Dermis microvascular lymphatic vessel endothelial cell (primary cell): ENCODE measurements around the gene TMEM161B. TPM values are rescaled to one million over a fixed set of nuclear protein-coding genes. Genes with fewer than 3 reads are reported as not detected.
"Not testable (repeated sequence)": the region's sequence is repeated elsewhere in the genome, so short reads cannot be mapped to it uniquely, and the experiment has no call there.

ENCODE experiments used
- DNase-seq, 2 donors: peaks; one replicate each; pipeline versions ENCODE4 v3.0.0 to v3.0.0-alpha.2; 2010; ENCODE audit warnings: low read depth in 2 of 2
- total RNA-seq: library from RNA; depleted of rRNA; stranded (reverse); fragments of >200 nt; gene quantifications from 2 replicates; pipeline ENCODE4 v1.2.1, GENCODE V29; 2014

The TMEM161B gene
- total RNA-seq, 1 donor from 2014 or later, result 6.4 TPM

- DNase-seq, result no peak
Observed at GRCh38 chr5:88248743-88249540, 19.7 kb downstream of the TMEM161B start.

- DNase-seq, result no peak
Observed at GRCh38 chr5:88248094-88248493, 20.6 kb downstream of the TMEM161B start.

DNA sequence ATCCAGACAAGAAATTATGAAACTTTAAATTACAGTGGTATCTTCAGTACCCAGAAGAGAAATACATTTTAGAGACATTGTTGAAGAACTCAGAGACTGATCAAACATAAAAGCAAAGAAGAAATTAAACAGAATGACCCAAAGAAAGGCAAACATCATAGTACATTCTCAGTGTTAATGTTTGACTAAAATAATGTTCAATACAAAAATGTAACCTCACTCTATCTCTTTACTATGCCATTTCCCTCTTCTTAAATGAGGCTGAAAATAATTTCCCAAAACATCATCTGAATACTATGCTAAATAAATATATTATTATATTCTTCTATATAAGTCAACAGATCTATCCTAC lies 22.8 kb downstream of the TMEM161B start:
- no peak for DNase-seq

DNA sequence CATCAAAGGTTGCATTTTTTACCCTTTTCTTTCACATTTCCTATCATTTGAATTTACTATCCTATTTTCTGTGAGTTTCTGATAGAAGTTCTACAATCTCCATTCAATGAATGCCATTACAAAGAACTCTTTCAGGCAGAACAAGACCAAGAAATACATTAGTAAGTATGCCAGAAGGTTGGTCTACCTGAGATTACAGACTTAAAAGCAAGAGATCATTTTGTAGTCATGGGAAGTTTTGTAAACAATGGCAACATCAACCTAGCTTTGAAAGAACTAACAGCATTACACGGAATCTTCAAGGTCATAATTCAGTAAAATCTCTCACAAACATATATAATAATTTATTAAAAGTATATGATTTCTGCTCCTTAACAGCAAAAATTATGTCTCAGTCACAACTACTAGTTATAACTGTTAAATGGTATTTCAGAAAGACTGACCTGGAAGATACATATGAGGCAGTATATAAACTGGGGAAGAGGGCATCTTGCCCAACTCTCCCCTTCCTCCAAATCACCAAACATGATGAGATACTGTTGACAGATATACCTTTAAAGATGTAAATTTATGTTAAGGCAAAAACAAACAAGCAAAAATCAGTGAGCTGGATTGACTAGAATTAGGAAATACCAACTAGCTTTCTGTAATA lies 23.3 kb downstream of the TMEM161B start:
- no peak for DNase-seq

DNA sequence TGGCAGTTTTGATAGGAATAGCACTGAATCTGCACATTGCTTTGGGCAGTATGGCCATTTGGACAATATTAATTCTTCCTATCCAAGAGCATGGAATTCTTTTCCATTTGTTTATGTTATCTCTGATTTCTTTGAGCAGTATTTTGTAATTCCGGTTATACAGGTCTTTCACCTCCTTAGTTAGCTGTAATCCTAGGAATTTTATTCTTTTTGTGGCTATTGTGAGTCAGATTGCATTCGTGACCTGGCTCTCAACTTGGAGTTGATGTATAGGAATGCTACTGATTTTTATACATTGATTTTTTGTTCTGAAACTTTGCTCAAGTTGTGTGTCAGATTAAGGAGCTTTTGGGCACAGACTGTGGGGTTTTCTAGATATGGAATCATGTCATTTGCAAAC lies 24.0 kb downstream of the TMEM161B start:
- DNase-seq, result no peak

- DNase-seq, result not testable (repeated sequence)
Observed at GRCh38 chr5:88243493-88243892, 25.2 kb downstream of the TMEM161B start.

DNA sequence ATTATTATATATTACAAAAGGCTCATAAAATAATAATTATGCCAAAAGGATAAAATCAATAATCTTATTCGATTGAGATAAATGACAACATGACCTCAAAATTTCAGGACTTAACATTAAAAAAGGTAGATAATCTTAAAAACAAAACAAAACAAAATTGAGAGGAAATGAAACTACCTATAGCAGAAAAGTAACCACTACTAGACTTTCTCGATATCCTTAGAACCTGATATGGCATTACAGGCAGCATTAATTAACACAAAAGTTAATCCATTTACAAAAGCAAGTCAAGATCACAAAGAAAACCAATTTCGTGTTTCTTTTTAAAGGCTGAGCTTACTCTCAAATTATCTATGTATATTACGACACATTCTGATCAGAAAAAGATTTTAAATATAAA lies 29.9 kb downstream of the TMEM161B start:
- no peak for DNase-seq

DNA sequence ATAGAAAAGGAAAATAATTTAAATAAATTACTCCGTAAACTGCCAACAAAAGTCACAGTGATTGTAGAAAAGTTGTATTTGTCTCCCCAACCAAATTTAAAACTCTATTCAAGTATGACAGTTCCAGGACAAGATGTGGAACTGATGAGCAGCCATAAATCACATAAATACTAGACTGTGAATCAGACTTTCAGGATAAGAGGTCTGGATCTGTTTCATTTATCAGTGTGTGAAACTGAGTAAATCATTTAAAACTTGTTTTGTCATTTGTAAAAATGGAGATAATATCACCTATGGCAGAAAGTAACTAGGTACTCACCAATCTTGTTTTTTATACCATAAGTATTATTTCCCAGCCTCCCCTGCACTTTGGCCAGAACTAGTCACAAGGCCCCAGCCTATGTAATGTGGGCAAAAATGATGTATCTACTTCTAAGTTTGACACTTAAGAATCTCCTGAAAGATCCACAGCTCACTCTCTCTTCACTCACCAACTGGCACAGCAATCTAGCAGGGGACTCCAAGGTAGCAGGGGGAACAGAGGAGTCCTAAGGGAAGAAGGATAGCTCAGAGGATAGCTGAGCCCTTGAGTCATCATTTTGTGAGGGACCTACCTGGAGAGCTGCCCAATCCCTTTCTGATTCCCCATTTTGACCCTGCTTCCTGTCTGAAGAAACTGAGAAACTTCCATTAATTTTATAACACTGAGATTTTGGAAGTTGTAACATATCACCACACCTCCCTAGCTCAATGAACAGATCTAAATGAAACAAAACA lies 31.6 kb downstream of the TMEM161B start:
- DNase-seq, result no peak

- no peak for DNase-seq
Observed at GRCh38 chr5:88235828-88236227, 32.8 kb downstream of the TMEM161B start.

GRCh38 chr5:88235346-88235745 lies 33.3 kb downstream of the TMEM161B start:
- no peak for DNase-seq

DNA sequence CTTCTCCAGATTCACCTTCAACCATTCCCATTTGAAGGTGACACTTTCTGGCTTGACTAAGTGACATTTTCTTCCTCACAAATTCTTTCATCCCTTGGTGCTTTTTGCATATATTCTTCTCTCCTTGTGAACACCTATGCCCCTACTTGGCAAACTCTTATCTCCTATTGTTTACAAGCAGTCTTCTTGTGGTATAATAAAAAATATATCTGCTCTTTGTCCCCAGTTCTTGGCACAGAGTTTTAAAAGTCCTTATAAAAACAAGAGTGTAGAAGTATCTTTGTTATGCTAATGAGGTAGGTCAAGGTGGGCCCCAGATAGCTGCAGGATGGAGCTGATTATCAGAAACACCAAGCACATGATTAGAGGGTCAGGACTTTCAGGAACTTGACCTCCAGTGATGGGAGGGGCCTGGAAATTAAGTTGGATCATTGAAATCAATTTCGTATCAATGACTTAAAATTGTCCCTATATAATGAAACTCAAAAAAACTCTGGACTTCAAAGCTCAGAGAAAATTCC lies 38.0 kb downstream of the TMEM161B start:
- DNase-seq, result no peak

DNA sequence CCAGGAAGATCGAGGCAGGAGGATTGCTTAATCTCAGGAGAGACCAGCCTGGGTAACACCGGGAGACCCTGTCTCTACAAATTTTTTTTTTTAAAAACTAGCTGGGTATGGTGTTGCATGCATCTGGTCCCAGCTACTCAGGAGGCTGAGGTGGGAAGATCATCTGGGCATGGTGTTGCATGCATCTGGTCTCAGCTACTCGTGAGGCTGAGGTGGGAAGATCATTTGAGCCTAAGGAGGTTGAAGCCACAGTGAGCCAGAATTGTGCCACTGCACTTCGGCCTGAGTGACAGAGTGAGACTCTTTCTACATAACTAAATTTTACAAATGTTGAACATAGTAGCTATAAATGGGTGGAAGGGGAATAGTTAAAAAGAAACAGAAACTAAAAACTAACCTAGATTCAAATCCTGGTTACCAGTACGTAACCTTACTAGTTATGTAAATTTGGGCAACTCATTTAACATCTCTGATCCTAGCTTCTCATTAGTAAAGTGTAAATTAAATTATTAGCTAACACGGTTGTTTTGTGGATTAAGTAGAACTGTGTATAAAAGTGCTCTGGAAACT lies 41.7 kb downstream of the TMEM161B start:
- DNase-seq, result no peak

DNA sequence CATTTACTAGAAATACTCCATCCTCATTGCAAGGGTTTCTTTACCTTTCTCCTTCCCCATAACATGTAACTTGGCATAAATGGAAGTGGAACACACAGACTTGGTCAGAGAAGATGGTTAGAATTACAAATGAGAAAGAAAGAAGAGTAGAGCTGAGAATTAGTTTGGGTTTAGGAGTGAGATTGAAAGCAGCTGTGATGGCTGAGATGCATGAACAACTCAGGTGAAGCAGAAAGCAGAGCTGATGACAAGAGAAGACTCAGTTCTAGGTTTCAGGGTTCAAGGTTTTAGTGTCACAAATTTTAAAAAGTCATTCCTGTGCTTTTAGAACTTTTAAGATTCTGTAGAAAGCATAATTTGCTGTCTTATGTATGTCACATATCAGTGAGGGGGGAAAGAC lies 54.0 kb downstream of the TMEM161B start:
- DNase-seq, result no peak

DNA sequence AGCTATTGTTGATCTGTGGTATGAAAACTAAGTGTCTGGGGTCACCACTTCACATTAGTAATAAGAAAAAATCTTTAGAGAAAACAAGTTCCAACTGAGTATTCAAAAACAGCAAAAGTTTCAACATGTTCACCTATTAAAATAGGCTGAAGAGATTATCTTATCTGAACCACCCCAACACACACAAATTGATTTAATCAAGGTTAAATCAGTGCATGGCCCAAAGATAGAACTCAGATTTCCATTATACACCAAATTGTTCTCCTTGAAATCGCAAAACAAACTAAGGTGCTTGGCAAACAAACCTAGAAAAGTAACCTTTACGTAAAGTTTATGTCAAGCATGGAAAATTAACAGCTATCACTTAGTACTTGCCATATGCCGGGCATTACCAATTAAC lies 61.1 kb downstream of the TMEM161B start:
- no peak for DNase-seq

DNA sequence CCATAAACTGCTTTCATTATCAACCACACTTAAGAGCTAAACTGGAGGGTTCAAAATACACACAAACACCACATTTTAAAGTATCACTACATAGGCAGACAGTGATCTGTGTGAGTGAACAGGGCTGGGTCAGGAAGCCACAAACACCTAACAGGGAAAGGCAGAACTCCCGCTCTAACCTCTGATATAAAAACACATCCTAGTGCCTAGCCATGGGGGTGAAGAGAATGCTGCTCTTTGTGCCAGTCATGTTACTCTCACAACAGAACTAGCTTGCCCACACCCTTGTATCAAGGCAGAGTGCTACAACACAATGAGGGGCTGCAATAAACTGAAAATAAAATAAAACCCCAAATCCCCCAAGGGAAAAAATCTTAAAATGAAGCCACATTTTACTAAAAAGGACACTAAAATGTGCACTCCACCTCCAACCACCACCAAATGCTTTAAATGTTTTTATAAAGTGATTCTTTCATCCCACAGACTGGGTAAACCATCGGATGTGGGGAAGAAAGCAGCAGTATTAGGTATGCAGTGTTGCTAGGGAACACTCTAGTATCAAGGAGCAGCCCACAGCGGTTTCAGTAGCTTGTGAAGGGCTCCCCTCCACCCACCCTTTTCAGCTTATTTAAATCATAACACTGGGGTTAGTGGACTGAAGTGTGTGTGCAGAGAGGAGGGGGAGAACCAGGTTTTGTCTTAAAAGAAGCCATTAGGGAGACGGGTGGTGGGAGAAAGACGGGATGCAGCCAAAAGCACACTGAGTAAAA lies 64.5 kb downstream of the TMEM161B start:
- no peak for DNase-seq

- no peak for DNase-seq
Observed at GRCh38 chr5:88195636-88196035, 73.0 kb downstream of the TMEM161B start.

- DNase-seq, result no peak
Observed at GRCh38 chr5:88193896-88194295, 74.7 kb downstream of the TMEM161B start.

DNA sequence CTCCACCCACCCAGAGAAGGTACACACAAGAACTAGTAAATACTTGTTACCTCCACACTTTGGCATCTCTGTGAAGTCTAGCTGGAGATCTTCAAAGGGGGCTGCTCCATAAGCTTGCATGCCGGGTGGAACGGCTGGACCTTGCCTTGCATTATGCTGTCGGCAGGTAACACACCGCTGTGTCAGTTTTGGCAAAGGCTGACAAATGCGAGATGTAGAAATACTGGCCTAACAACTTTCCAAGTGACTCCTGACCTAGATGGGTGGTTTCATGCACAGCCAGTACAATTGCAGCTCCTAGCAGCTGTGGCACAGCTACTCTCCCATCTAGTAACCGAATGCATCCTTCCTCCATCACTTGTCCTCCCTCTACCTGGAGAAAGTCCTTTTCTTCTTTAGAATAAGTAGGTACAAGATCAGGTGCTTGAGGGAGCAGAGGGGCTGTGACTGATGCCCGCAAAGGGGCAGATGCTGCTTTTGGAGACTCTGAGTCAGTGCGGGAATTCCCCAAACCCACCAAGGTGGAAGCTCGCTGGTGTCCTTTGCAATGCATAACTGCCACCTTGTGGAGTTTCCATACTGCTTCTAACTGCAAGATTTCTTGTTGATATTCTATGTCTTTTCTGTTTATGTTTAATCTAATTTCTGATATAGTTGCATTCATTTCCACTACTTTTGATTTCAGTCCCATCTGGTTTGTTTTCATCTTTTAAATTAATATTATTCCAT lies 78.4 kb downstream of the TMEM161B start:
- no peak for DNase-seq

- DNase-seq, result not testable (repeated sequence)
Observed at GRCh38 chr5:88189484-88189883, 79.2 kb downstream of the TMEM161B start.

DNA sequence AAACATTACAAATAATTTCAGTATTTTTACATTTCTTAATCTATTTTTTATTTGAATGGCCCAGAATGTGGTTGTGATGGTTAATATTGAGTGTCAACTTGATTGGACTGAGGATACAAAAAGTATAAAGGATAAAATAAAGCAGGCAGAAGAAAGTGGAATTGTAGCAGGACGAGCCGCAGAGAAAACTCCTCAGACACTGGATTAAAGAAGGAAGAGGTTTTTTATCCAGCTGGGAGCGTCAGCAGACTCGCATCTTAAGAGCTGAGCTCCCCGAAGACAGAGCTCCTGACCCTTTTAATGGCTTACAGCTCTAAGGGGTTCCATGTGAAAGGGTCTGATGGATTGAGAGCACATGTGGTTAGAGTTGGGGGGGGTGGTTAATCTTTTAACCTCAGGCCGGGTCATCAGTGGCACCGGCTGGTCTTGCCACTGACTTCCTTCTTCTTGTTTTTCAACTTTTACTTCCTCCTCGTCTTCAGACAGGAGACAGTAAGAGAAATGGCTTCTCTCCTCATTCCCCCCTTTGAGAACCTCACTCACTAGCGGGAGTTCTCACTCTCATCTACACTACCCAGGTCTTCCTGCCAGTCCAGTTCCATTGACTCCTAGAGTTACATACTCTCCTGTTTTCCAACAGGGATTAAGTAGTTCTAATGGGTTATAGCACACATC lies 80.0 kb downstream of the TMEM161B start:
- peak in 1 of 2 donors; percentile 7 for DNase-seq
